ENCODE results near the gene EMX1. TPM values are rescaled to one million over a fixed set of nuclear protein-coding genes. Genes with fewer than 3 reads are reported as not detected.
A peak's percentile ranks its signal among the peaks of the same experiment; 100 is the strongest.

Gene EMX1
- total and polyA plus RNA-seq, 2 of the 13 experiments (the other 11 are each of a cell fraction or from before 2014, with no cell fraction given): 0.62 to 4.9 TPM

DNA sequence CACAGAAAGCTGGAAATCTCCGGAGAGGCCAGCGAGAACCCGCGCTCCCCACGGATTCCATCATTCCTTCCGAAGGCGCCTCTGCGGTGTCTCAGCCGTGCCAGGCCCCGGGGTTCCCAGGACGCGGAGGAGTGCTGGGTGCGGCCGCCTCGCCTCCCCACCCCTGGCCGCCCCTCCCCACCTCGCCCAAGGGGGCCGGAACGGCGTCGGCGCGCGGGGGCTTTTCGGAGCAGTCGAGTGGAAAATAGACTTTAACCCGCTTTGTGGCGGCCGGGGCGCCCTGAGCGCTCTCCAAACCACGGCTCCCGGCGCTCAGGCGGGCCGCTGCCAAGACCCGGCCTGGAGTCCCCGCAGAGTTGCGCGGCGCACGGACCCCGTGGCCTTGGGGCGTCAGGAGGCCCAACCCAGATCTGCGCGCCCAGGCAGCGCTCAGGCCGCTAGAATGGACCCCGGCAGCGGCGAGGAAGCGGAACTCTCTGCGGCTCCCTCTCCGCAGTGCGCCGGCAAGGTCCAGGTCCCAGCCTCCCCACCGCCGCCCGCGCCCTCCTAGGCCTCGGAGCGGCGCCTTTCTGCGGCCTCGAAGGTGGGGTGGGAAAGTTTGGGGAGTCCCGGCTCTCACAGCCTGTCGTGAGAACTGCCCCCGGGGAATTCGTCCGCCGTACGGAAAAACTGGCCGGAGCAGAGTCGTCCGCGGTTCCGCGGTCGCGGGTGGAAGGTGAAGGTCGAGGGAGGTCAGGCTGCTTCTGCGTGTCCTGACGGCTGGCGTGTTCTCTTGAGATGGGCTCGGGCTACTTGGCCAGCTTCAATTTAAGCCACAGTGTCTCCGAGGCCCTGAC is 1.2 kb upstream of the EMX1 start (continued):
- TF ChIP-seq, protein P1, sequence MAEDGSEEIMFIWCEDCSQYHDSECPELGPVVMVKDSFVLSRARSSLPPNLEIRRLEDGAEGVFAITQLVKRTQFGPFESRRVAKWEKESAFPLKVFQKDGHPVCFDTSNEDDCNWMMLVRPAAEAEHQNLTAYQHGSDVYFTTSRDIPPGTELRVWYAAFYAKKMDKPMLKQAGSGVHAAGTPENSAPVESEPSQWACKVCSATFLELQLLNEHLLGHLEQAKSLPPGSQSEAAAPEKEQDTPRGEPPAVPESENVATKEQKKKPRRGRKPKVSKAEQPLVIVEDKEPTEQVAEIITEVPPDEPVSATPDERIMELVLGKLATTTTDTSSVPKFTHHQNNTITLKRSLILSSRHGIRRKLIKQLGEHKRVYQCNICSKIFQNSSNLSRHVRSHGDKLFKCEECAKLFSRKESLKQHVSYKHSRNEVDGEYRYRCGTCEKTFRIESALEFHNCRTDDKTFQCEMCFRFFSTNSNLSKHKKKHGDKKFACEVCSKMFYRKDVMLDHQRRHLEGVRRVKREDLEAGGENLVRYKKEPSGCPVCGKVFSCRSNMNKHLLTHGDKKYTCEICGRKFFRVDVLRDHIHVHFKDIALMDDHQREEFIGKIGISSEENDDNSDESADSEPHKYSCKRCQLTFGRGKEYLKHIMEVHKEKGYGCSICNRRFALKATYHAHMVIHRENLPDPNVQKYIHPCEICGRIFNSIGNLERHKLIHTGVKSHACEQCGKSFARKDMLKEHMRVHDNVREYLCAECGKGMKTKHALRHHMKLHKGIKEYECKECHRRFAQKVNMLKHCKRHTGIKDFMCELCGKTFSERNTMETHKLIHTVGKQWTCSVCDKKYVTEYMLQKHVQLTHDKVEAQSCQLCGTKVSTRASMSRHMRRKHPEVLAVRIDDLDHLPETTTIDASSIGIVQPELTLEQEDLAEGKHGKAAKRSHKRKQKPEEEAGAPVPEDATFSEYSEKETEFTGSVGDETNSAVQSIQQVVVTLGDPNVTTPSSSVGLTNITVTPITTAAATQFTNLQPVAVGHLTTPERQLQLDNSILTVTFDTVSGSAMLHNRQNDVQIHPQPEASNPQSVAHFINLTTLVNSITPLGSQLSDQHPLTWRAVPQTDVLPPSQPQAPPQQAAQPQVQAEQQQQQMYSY (CRISPR knock-in tag; IDR thresholded peaks at IDR 0.05): peak; percentile 100
- TF ChIP-seq ATF1 (CRISPR knock-in tag; IDR thresholded peaks at IDR 0.05): no peak
- 0 out of 2 replicates have a peak, but pooled peaks have one; percentile 13 for TF ChIP-seq ZNF44 (CRISPR knock-in tag; IDR thresholded peaks at IDR 0.05)

- peak; percentile 41 for ATAC-seq
- intact Hi-C loops (cut with micrococcal nuclease; ENCODE audit: unreplicated experiment): loop anchor here (1.0 kb wide), 2 partner anchors 29 to 261 kb away; partner anchors contain the start of gene SPR
- CTCF ChIA-PET (ENCODE audit: low intra/inter-chr PET ratio, low total read pairs): no interaction called here
- POLR2A ChIA-PET: interaction anchor here (0.6 to 3.0 kb wide), 5 partner anchors 23 to 57 kb away, joined by 3 to 13 read pairs (median 5); partner anchors contain the start of gene SPR
- no peak for FAIRE-seq
- Histone ChIP-seq H3K27ac (ENCODE audit: extremely low read length, insufficient read depth, low read length) (peak overlapping the region; percentile 12), H3K4me2 (ENCODE audit: low read depth, low read length) (peak overlapping the region; percentile 100), H2AFZ (ENCODE audit: low read length) (peak overlapping the region; percentile 78), H3K4me1 (ENCODE audit: insufficient read depth, low read length) (peaks cover 41% of the 10 kb centered on the region), H3K36me3 (replicated peaks in 1 of 2; ENCODE audit: control insufficient read depth in 1 of 2, insufficient read depth in 2 of 2, low read length in 2 of 2) (no peaks in the 10 kb centered on the region), H3K9ac (ENCODE audit: insufficient read depth, low read depth, low read length) (peak overlapping the region; percentile 62), H3K9me3 (ENCODE audit: low read length) (no peaks in the 10 kb centered on the region), H3K79me2 (ENCODE audit: insufficient read depth, low read length) (no peaks in the 10 kb centered on the region), H4K20me1 (ENCODE audit: insufficient read depth, low read length) (no peaks in the 10 kb centered on the region; the same call in 1 of the 2 replicates), H3K4me3 (replicated peaks in 1 of 3; ENCODE audit: insufficient read depth in 1 of 3, low read depth in 2 of 3, low read length in 3 of 3) (peak overlapping the region; percentile 64 to 83 (median 69)), H3K27me3 (ENCODE audit: control insufficient read depth in 1 of 2, insufficient read depth in 2 of 2, low read length in 2 of 2) (peaks cover 15 to 85% of the 10 kb centered on the region in 2 experiments)
- DNase-seq (ENCODE audit: low spot score): no peak
- BruUV-seq (replicated peaks): TSS peak; percentile 63
- in situ Hi-C loops (cut with HindIII; ENCODE audit: extremely low pct_ligation_motif_present, low pct_unique_long_range_greater_than_20kb): no loop called here
- 3% methylated on average over 24 of the region's 29 CpGs for WGBS (ENCODE audit: low lambda C conversion rate)
- TF ChIP-seq ZNF784 (CRISPR knock-in tag; IDR thresholded peaks at IDR 0.05; ENCODE audit: borderline replicate concordance) (0 out of 2 replicates have a peak, but pooled peaks have one; percentile 14), BRD4 (CRISPR knock-in tag; IDR thresholded peaks at IDR 0.05) (0 out of 2 replicates have a peak, but pooled peaks have one; percentile 36), ZFP91 (CRISPR knock-in tag; IDR thresholded peaks at IDR 0.05; ENCODE audit: borderline replicate concordance) (peak; percentile 55; the same call in 1 of the 2 replicates), ZNF264 (CRISPR knock-in tag; IDR thresholded peaks at IDR 0.05) (0 out of 2 replicates have a peak, but pooled peaks have one; percentile 30), ZFX (CRISPR knock-in tag; IDR thresholded peaks at IDR 0.05; ENCODE audit: low read depth) (0 out of 2 replicates have a peak, but pooled peaks have one; percentile 7), PRDM10 (CRISPR knock-in tag; IDR thresholded peaks at IDR 0.05; ENCODE audit: low read depth) (0 out of 2 replicates have a peak, but pooled peaks have one; percentile 3), ZNF564 (CRISPR knock-in tag; IDR thresholded peaks at IDR 0.05) (0 out of 2 replicates have a peak, but pooled peaks have one; percentile 23)
Observed at GRCh38 chr2:72916743-72917137, 579 bp upstream of the EMX1 start.

Data from HepG2 (cell line).